Measurements from ENCODE around the gene DAD1.

DNA sequence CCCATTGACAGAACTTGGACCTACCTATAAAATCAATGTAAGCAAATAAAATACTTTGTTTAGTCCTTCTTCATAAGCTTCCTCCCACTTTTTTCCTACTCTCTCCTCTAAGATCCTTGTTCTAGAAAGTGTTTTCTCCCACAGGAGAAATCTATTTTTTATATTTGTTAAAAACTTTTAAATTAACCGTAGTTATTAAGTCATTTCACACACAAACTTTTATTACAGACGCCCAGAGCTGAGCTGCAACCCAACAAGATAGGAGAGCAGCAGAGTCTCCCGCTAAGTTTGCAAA is 27.7 kb downstream of the DAD1 start:
- TF ChIP-seq, protein P1, sequence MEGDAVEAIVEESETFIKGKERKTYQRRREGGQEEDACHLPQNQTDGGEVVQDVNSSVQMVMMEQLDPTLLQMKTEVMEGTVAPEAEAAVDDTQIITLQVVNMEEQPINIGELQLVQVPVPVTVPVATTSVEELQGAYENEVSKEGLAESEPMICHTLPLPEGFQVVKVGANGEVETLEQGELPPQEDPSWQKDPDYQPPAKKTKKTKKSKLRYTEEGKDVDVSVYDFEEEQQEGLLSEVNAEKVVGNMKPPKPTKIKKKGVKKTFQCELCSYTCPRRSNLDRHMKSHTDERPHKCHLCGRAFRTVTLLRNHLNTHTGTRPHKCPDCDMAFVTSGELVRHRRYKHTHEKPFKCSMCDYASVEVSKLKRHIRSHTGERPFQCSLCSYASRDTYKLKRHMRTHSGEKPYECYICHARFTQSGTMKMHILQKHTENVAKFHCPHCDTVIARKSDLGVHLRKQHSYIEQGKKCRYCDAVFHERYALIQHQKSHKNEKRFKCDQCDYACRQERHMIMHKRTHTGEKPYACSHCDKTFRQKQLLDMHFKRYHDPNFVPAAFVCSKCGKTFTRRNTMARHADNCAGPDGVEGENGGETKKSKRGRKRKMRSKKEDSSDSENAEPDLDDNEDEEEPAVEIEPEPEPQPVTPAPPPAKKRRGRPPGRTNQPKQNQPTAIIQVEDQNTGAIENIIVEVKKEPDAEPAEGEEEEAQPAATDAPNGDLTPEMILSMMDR (IDR thresholded peaks at IDR 0.05 in 2 of 3, conservative IDR thresholded peaks at IDR 0.05 in 1 of 3; ENCODE audit: borderline replicate concordance in 1 of 3, insufficient read depth in 1 of 3, low read depth in 2 of 3, low read length in 2 of 3): no peak
- no peak for TF ChIP-seq POLR2AphosphoS5 (IDR thresholded peaks at IDR 0.05; ENCODE audit: low read depth, low read length)
- TF ChIP-seq ZNF274 (IDR thresholded peaks at IDR 0.05; ENCODE audit: low read depth, low read length): no peak
- no peak for TF ChIP-seq EZH2 (IDR thresholded peaks at IDR 0.05)
- TF ChIP-seq FOSL1 (IDR thresholded peaks at IDR 0.05; ENCODE audit: low read depth): no peak
- no peak for TF ChIP-seq POLR2A (IDR thresholded peaks at IDR 0.05; ENCODE audit: borderline replicate concordance, extremely low read depth, insufficient read depth, insufficient read length)
- no peak for TF ChIP-seq SIN3A (IDR thresholded peaks at IDR 0.05; ENCODE audit: low read depth)
- TF ChIP-seq TCF7L2 (IDR thresholded peaks at IDR 0.05; ENCODE audit: borderline replicate concordance, extremely low read depth, insufficient read depth, insufficient read length): no peak
- TF ChIP-seq RAD21 (IDR thresholded peaks at IDR 0.05; ENCODE audit: low read depth): no peak
- TF ChIP-seq, protein P2, sequence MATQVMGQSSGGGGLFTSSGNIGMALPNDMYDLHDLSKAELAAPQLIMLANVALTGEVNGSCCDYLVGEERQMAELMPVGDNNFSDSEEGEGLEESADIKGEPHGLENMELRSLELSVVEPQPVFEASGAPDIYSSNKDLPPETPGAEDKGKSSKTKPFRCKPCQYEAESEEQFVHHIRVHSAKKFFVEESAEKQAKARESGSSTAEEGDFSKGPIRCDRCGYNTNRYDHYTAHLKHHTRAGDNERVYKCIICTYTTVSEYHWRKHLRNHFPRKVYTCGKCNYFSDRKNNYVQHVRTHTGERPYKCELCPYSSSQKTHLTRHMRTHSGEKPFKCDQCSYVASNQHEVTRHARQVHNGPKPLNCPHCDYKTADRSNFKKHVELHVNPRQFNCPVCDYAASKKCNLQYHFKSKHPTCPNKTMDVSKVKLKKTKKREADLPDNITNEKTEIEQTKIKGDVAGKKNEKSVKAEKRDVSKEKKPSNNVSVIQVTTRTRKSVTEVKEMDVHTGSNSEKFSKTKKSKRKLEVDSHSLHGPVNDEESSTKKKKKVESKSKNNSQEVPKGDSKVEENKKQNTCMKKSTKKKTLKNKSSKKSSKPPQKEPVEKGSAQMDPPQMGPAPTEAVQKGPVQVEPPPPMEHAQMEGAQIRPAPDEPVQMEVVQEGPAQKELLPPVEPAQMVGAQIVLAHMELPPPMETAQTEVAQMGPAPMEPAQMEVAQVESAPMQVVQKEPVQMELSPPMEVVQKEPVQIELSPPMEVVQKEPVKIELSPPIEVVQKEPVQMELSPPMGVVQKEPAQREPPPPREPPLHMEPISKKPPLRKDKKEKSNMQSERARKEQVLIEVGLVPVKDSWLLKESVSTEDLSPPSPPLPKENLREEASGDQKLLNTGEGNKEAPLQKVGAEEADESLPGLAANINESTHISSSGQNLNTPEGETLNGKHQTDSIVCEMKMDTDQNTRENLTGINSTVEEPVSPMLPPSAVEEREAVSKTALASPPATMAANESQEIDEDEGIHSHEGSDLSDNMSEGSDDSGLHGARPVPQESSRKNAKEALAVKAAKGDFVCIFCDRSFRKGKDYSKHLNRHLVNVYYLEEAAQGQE (IDR thresholded peaks at IDR 0.05; ENCODE audit: low read depth): no peak
- TF ChIP-seq, protein P3, sequence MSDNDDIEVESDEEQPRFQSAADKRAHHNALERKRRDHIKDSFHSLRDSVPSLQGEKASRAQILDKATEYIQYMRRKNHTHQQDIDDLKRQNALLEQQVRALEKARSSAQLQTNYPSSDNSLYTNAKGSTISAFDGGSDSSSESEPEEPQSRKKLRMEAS (IDR thresholded peaks at IDR 0.05): no peak
- TF ChIP-seq EZH2phosphoT487 (IDR thresholded peaks at IDR 0.05; ENCODE audit: borderline replicate concordance): no peak
- no peak for TF ChIP-seq YY1 (IDR thresholded peaks at IDR 0.05; ENCODE audit: extremely low read depth, insufficient replicate concordance, low read depth, low read length)
- TF ChIP-seq ELF1 (IDR thresholded peaks at IDR 0.05; ENCODE audit: borderline replicate concordance, low read depth): no peak
